ENCODE results near the gene CMYA5. TPM values are rescaled to one million over a fixed set of nuclear protein-coding genes. Genes with fewer than 3 reads are reported as not detected.

Gene CMYA5
- total RNA-seq, 2 donors from 2014 or later: 1,199 to 1,662 TPM

GRCh38 chr5:79832911-79833310 lies 143.3 kb downstream of the CMYA5 start:
- TF ChIP-seq, protein P1, sequence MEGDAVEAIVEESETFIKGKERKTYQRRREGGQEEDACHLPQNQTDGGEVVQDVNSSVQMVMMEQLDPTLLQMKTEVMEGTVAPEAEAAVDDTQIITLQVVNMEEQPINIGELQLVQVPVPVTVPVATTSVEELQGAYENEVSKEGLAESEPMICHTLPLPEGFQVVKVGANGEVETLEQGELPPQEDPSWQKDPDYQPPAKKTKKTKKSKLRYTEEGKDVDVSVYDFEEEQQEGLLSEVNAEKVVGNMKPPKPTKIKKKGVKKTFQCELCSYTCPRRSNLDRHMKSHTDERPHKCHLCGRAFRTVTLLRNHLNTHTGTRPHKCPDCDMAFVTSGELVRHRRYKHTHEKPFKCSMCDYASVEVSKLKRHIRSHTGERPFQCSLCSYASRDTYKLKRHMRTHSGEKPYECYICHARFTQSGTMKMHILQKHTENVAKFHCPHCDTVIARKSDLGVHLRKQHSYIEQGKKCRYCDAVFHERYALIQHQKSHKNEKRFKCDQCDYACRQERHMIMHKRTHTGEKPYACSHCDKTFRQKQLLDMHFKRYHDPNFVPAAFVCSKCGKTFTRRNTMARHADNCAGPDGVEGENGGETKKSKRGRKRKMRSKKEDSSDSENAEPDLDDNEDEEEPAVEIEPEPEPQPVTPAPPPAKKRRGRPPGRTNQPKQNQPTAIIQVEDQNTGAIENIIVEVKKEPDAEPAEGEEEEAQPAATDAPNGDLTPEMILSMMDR (IDR thresholded peaks at IDR 0.05): no peak
- DNase-seq (ENCODE audit: low spot score): no peak
- Histone ChIP-seq H3K9me3 (no peaks in the 10 kb centered on the region), H3K27me3 (no peaks in the 10 kb centered on the region), H3K27ac (no peak overlapping the region), H3K36me3 (no peaks in the 10 kb centered on the region), H3K4me1 (peaks cover 0 to 26% of the 10 kb centered on the region in 2 donors), H3K4me3 (no peak overlapping the region)

DNA sequence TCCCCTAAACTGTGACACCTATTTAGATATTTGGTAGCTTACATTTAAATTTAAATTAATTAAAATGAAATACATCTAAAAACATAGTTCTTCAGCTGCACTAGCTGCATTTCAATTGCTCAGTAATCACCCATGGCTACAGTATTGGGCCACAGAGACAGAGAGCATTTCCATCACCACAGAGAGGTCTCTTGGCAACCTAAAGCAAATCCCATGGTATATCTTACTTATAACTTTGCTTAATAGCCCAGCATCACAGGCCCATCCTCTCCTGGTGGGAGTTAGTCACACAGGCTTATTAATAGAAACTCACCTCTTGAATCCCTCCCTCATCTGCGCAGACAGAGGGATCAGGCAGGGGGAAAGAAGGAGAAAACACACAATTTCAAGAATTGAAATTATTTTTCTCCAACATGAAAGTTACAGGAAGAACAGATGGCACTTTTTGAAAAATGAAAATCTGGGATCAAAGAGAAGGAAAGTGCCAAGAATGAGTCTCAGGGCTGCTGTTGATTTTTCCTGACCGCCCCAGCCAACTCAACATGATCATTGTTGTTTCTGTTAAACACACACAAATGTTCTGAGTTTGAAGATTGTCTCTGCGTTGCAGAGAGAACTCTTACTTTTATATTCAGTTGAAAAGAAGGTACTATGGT lies 144.6 kb downstream of the CMYA5 start:
- Histone ChIP-seq H3K27me3 (no peaks in the 10 kb centered on the region), H3K4me3 (no peak overlapping the region), H3K9me3 (no peaks in the 10 kb centered on the region), H3K27ac (peak overlapping the region in 1 of 2 donors; percentile 13), H3K36me3 (no peaks in the 10 kb centered on the region), H3K4me1 (peaks cover 0 to 26% of the 10 kb centered on the region in 2 donors)
- no peak for DNase-seq (ENCODE audit: low spot score)
- TF ChIP-seq, protein P1 (IDR thresholded peaks at IDR 0.05): no peak

- Histone ChIP-seq H3K27me3 (no peaks in the 10 kb centered on the region), H3K27ac (peak overlapping the region in 1 of 2 donors; percentile 20)
These were observed 145.4 kb downstream of the CMYA5 start for GRCh38 chr5:79834754-79835714.

GRCh38 chr5:79837761-79838551 lies 148.3 kb downstream of the CMYA5 start:
- TF ChIP-seq, protein P1 (IDR thresholded peaks at IDR 0.05): no peak
- H3K27ac ChIP-seq: no peak overlapping the region
- DNase-seq (ENCODE audit: low spot score): peak; percentile 43
- no peaks in the 10 kb centered on the region for H3K27me3 ChIP-seq
- no peaks in the 10 kb centered on the region for H3K36me3 ChIP-seq
- no peaks in the 10 kb centered on the region for H3K9me3 ChIP-seq
- no peak overlapping the region for H3K4me3 ChIP-seq
- peaks cover 0 to 14% of the 10 kb centered on the region in 2 donors for H3K4me1 ChIP-seq

More at GRCh38 chr5:79834754-79835714, 145.4 kb downstream of the CMYA5 start:
- Histone ChIP-seq H3K4me3 (no peak overlapping the region), H3K36me3 (no peaks in the 10 kb centered on the region), H3K4me1 (peaks cover 0 to 26% of the 10 kb centered on the region in 2 donors), H3K9me3 (no peaks in the 10 kb centered on the region)
- peak; percentile 50 for DNase-seq (ENCODE audit: low spot score)
- TF ChIP-seq, protein P1 (IDR thresholded peaks at IDR 0.05): no peak

Data from right atrium auricular region (tissue), 2 donors.